Panc1 (cell line): ENCODE measurements around the gene FASTKD2. TPM values are rescaled to one million over a fixed set of nuclear protein-coding genes. Genes with fewer than 3 reads are reported as not detected.

ENCODE experiments used
- ATAC-seq: fragments of 200-7000 bp; cut with Tn5 transposase; 2 replicates; pipeline ENCODE4 v1.9.1; 2020; ENCODE audit warnings: mild to moderate bottlenecking, moderate library complexity
- Bru-seq: library from RNA; stranded (reverse); fragments of 400-500 nt; gene quantifications from one replicate; lab custom pipeline; 2021; lab: Mats Ljungman, UMichigan
- BruChase-seq, 2 experiments: library from RNA; stranded (reverse); fragments of 400-500 nt; gene quantifications; one replicate each; lab custom pipeline; 2021; lab: Mats Ljungman, UMichigan
- BruUV-seq: library from RNA; stranded (reverse); fragments of 400-500 nt; replicated peaks from 2 replicates; lab custom pipeline; 2021; lab: Mats Ljungman, UMichigan
- CTCF ChIA-PET: fragments of 300-600 bp; sonication (Branson Sonifier 250); formaldehyde crosslinking; loops from one replicate; lab custom pipeline; 2022; ENCODE audit warnings: antibody characterized with exemption; lab: Charles Lee
- POLR2A ChIA-PET: fragments of 300-600 bp; sonication (Branson Sonifier 250); formaldehyde crosslinking; loops from one replicate; lab custom pipeline; 2022; ENCODE audit warnings: antibody characterized with exemption; lab: Charles Lee
- DNase-seq: peaks from one replicate; pipeline ENCODE4 v3.0.0-alpha.2; 2010; ENCODE audit warnings: low read depth, low spot score
- H3K27ac ChIP-seq: 2 replicates; pipeline ENCODE4 v1.5.1; 2011; ENCODE audit warnings: mild to moderate bottlenecking, low read length, inconsistent platforms
- H3K27me3 ChIP-seq: fragments of 200-500 bp; sonication (Bioruptor generic); 2 replicates; pipeline ENCODE4 v1.6.0; 2014; ENCODE audit warnings: low read length, inconsistent platforms; ENCODE audit not compliant: control insufficient read depth, insufficient read depth
- H3K36me3 ChIP-seq: fragments of 200-500 bp; sonication (Bioruptor generic); 2 replicates; pipeline ENCODE4 v1.5.1; 2014; ENCODE audit warnings: inconsistent platforms, mild to moderate bottlenecking, low read length, moderate library complexity; ENCODE audit not compliant: control insufficient read depth, insufficient read depth
- H3K4me1 ChIP-seq: 2 replicates; pipeline ENCODE4 v1.5.1; 2011; ENCODE audit warnings: inconsistent platforms, mild to moderate bottlenecking, low read length, moderate library complexity; ENCODE audit not compliant: control insufficient read depth, insufficient read depth
- H3K4me3 ChIP-seq, 2 experiments: 2 replicates each; pipeline ENCODE4 v1.5.1; 2011 to 2012; ENCODE audit warnings: low read depth in 2 of 2, low read length in 2 of 2, mild to moderate bottlenecking in 2 of 2, inconsistent platforms in 1 of 2, moderate library complexity in 1 of 2
- H3K9me3 ChIP-seq: fragments of 200-500 bp; sonication (Bioruptor generic); 2 replicates; pipeline ENCODE4 v1.5.1; 2014; ENCODE audit warnings: low read depth, mild to moderate bottlenecking, inconsistent platforms, low read length, moderate library complexity; ENCODE audit not compliant: control insufficient read depth, insufficient read depth
- CTCF ChIP-seq: fragments of 450-650 bp; IDR thresholded peaks from 2 replicates; pipeline ENCODE4 v1.5.1; 2017; ENCODE audit warnings: mild to moderate bottlenecking
- POLR2AphosphoS5 ChIP-seq: IDR thresholded peaks from 2 replicates; pipeline ENCODE4 v1.6.1; 2012; ENCODE audit warnings: mild to moderate bottlenecking, low read depth, low read length, moderate library complexity
- REST ChIP-seq, 2 experiments: IDR thresholded peaks; 2 replicates each; pipeline ENCODE4 v1.6.1; 2011 to 2012; ENCODE audit warnings: low read depth in 2 of 2, control low read depth in 1 of 2, low read length in 1 of 2, mild to moderate bottlenecking in 1 of 2, moderate library complexity in 1 of 2; ENCODE audit not compliant: insufficient read depth in 1 of 2
- SIN3A ChIP-seq: IDR thresholded peaks from 2 replicates; pipeline ENCODE4 v1.6.1; 2012; ENCODE audit warnings: low read depth, mild to moderate bottlenecking, low read length, moderate library complexity, borderline replicate concordance; ENCODE audit not compliant: insufficient read depth
- TCF7L2 ChIP-seq: IDR thresholded peaks from 2 replicates; pipeline ENCODE4 v1.6.1; 2011; ENCODE audit warnings: mild to moderate bottlenecking, low read depth, low read length, inconsistent platforms
- in situ Hi-C: cut with HindIII; loops from 2 replicates; pipeline ENCODE4 v1.10.0; 2016; ENCODE audit warnings: low sequenced_read_pairs, low pct_unique_long_range_greater_than_20kb
- intact Hi-C: fragments of 100-400 bp; cut with micrococcal nuclease; formaldehyde crosslinking; loops from one replicate; pipeline ENCODE4 v1.10.0; 2022; ENCODE audit not compliant: unreplicated experiment
- long read RNA-seq: library from polyadenylated mRNA; unstranded; transcript quantifications from one replicate; pipeline ENCODE4 v2.0.0, GENCODE V29; 2021; ENCODE audit not compliant: unreplicated experiment
- polyA plus RNA-seq: library from polyadenylated mRNA; unstranded; fragments of >200 nt; gene quantifications from one replicate; pipeline ENCODE4 v1.2.1, GENCODE V29; 2012; ENCODE audit warnings: missing spikeins; ENCODE audit not compliant: insufficient read length
- total RNA-seq: library from RNA; stranded (reverse); gene quantifications from one replicate; pipeline ENCODE4 v1.2.1, GENCODE V29; 2021; ENCODE audit not compliant: unreplicated experiment

FASTKD2 gene
- total RNA-seq, result 20.5 TPM
- 8.4 TPM for polyA plus RNA-seq
- Bru-seq, nascent RNA, result percentile 85 among the genes with signal in this experiment
- percentile 87 among the genes with signal in this experiment for BruChase-seq, experiment 1, labeled RNA remaining after a 2-hour chase
- percentile 85 among the genes with signal in this experiment for BruChase-seq, experiment 2, labeled RNA remaining after a 6-hour chase
- long read RNA-seq, transcript FASTKD2-202 (12 exons, 2,586 nt), result major isoform, 28 of 60 reads
- long read RNA-seq, transcript FASTKD2-201 (12 exons, 3,188 nt), result minor isoform, 19 of 60 reads
- long read RNA-seq, partial matches to known transcripts, result 9 of 60 reads
- long read RNA-seq, other reads (novel, unspliced or antisense), result 2 of 60 reads

GRCh38 chr2:206765242-206766056, at the start of gene FASTKD2, which contains the start of gene MDH1B:
FASTKD2 (plus strand) TSS chr2:206765606; CDS start chr2:206766694, 1,088 bp downstream.
MDH1B (minus strand) TSS chr2:206765328; CDS start chr2:206765271, 57 bp downstream.
- peak; percentile 96 for DNase-seq
- no TSS peak for BruUV-seq
- in situ Hi-C loops, result no loop called here
- TF ChIP-seq REST (IDR thresholded peaks at IDR 0.05; ENCODE audit: insufficient read depth in 1 of 2, low read depth in 2 of 2, low read length in 1 of 2) (peak in 1 of 2 experiments; percentile 15; a peak in 1 of 4 replicates), POLR2AphosphoS5 (peak; percentile 72; the same call in 1 of the 2 replicates), CTCF (no peak), SIN3A (peak; percentile 83; the same call in 1 of the 2 replicates), TCF7L2 (0 out of 2 replicates have a peak, but pooled peaks have one; percentile 21)
- H3K9me3 ChIP-seq, result no peaks in the 10 kb centered on the region
- ChIA-PET CTCF (no interaction called here), POLR2A (interaction anchor here (0.5 kb wide), 1 partner anchor 764 kb away, joined by 6 read pairs; the partner anchor contains the start of gene CREB1)
- intact Hi-C loops, result no loop called here
- peak within 1 kb of the TSS; percentile 96 for H3K27ac ChIP-seq
- H3K4me1 ChIP-seq, result peaks cover 4% of the 10 kb centered on the region
- H3K4me3 ChIP-seq, result peak within 1 kb of the TSS; percentile 71 to 99
- H3K36me3 ChIP-seq, result peaks cover 10% of the 10 kb centered on the region; the same call in 1 of the 2 replicates
- peaks cover 10% of the 10 kb centered on the region for H3K27me3 ChIP-seq
- peak; percentile 98 for ATAC-seq

- no peaks in the 10 kb centered on the region; the same call in 1 of the 2 replicates for H3K4me1 ChIP-seq
- BruUV-seq, result no TSS peak
- TF ChIP-seq POLR2AphosphoS5 (no peak), CTCF (no peak), REST (IDR thresholded peaks at IDR 0.05; ENCODE audit: insufficient read depth in 1 of 2, low read depth in 2 of 2, low read length in 1 of 2) (no peak), SIN3A (no peak), TCF7L2 (no peak)
- no peak overlapping the region for H3K4me3 ChIP-seq
- H3K9me3 ChIP-seq, result no peaks in the 10 kb centered on the region
- no peak for DNase-seq
- ATAC-seq, result no peak
- CTCF ChIA-PET, result no interaction called here
- POLR2A ChIA-PET, result no interaction called here
- in situ Hi-C loops, result no loop called here
- no peaks in the 10 kb centered on the region for H3K27me3 ChIP-seq
- no peak overlapping the region for H3K27ac ChIP-seq
- intact Hi-C loops, result no loop called here
- no peaks in the 10 kb centered on the region for H3K36me3 ChIP-seq
These were observed 48.8 kb upstream of the FASTKD2 start for GRCh38 chr2:206716623-206717022.
